ENCODE results near the gene YWHAH.

YWHAH gene

GRCh38 chr22:31983911-31984656 is 39.7 kb downstream of the YWHAH start:
- no peak for DNase-seq

GRCh38 chr22:31987218-31987617 is 42.9 kb downstream of the YWHAH start:
- no peak for DNase-seq

GRCh38 chr22:31991102-31991839 is 46.9 kb downstream of the YWHAH start:
- no peak for DNase-seq

GRCh38 chr22:31995046-31995445 is 50.7 kb downstream of the YWHAH start:
- DNase-seq: peak; percentile 18

GRCh38 chr22:31995807-31996206 is 51.5 kb downstream of the YWHAH start:
- no peak for DNase-seq

GRCh38 chr22:31998784-31999385 is 54.5 kb downstream of the YWHAH start:
- no peak for DNase-seq

GRCh38 chr22:32000181-32000580 is 55.8 kb downstream of the YWHAH start:
- DNase-seq: no peak

- no peak for DNase-seq
Observed at GRCh38 chr22:32005453-32005852, 61.1 kb downstream of the YWHAH start.

All from hematopoietic multipotent progenitor cell treated with erythropoietin and hydrocortisone succinate and interleukin-3 and kit ligand, for 4 days (in vitro differentiated cells).